NCI-H2227 (cell line): ENCODE data around the gene DPRX.

Experiments
- DNase-seq: peaks from one replicate; lab custom pipeline; 2025; ENCODE audit not compliant: unreplicated experiment; lab: John Stamatoyannopoulos, UW

DPRX gene, protein sequence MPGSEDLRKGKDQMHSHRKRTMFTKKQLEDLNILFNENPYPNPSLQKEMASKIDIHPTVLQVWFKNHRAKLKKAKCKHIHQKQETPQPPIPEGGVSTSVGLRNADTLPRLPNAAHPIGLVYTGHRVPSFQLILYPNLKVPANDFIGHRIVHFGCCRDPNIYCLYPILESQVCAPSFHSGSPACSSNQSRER

DNA sequence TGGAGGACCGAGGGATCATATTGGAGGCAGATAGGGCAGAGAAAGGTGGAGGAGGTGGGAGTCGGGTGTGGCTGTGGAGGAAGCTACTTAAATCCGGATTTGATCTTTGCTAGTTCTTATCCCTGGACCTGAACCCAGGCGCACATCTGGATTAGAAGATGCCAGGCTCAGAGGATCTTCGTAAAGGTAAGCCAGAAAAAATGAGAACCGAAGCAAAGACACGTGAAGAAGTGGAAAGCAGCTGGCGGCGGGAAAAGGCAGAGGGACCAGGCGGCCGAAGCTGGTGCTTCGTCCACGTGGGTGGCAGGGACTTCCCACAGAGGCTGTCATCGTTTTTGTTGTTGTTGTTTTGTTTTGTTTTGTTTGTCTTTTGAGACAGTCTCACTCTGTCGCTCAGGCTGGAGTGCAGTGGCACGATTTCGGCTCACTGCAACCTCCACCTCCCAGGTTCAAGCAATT lies at the start of gene DPRX:
Gene DPRX, plus strand, starts transcription at position 51 of the 459 bp plus-strand sequence. Its CDS starts 108 bp downstream, at position 159.
- DNase-seq, result no peak

DNA sequence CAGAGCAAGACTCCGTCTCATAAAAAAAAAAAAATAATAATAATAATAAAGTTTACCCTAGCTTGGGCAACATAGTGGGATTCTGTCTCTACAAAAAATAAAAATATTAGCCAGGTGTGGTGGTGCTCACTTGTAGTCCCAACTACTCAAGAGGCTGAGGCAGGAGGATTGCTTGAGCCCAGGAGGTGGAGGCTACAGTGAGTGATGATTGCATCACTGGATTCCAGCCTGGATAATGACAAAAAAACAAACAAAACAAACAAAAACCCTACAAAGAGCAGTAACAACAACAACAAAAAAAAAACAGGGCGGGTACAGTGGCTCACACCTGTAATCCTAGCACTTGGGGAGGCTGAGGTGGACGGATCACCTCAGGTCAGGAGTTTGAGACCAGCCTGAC lies 48.6 kb upstream of the DPRX start:
- DNase-seq, result no peak

- no peak for DNase-seq
Measured at GRCh38 chr19:53586277-53586691, 45.5 kb upstream of the DPRX start.

DNA sequence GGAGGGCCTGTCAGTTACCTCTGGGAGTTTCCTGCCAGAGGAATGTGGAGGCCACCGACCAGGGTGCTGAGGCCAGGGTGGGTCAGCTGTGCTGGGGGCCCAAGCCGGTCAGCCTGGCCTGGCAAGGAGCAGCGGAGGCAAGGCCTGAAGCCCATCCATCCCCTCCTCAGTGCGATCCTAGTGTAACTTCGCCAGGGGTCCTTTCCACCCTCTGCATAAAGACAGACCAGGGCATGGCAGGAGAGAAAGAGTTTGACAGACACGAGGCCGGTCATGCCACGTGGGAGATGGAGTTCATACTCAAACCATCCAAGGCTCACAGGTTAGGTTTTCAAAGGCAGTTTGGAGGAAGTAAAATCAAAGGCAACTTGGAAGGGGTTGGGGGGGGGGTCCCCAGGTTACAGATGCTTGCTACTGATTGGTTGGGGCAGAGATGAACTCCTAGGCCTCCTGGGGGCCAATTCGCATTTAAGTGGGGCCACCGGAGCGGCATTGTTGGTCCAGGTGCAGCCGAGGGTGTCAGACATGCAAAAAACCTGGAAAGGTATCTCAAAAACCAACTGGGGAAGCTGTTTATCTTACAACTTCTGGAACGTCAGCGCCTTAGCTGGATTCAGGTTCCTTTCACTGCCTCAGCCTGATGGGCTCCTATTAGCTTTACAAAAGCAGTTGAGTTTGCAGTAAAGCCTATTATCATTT lies 36.8 kb upstream of the DPRX start:
- no peak for DNase-seq

DNA sequence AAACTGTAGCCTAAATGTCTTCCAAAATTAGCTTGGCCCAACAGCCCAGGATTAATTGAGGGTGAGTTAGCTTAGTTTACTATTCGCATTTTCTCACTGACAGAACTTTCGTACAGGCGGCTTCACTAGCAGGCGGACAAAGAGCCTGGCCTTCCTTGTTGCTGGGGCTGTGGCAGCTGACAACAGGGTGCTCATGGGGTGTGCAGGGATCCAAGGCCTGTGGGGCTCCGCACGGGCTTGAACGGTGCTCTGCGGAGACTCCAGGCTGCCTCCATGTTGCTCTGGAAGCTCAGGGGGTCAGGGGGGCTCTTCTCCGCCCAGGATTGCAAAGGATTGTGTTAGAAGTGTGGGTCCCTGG lies 36.3 kb upstream of the DPRX start:
- no peak for DNase-seq

GRCh38 chr19:53596056-53596455 lies 35.7 kb upstream of the DPRX start:
- DNase-seq, result no peak

DNA sequence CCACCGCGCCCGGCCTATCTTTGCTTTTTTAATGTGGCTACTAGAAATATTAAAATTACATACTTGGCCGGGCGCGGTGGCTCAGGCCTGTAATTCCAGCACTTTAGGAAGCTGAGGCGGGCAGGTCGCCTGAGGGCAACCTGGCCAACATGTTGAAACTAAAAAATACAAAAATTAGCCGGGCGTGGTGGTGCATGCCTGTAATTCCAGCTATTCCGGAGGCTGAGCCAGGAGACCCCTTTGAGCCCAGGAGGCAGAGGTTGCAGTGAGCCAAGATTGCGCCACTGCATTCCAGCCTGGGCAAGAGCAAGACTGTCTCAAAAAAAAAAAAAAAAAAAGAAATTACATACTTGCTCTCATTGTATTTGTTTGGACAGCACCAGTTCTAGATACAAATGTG lies 34.8 kb upstream of the DPRX start:
- no peak for DNase-seq

DNA sequence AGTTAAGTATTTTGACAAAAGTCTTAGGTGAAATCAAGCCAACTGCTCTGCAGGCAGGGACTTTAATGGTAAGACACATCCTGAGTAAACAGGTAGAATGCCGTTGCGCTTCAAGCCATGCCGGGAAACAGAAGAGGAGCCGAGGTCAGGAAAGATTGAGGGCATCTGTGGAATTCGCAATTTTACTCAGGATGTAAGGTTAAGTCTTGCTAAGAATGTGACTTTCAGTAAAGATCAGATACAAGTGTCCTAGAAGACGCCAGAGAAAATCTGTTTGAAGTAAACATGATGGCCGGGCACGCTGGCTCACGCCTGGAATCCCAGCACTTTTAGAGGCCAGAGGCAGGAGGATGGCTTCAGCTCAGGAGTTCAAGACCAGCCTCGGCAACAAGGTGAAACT lies 33.4 kb upstream of the DPRX start:
- no peak for DNase-seq

GRCh38 chr19:53600217-53600616 lies 31.6 kb upstream of the DPRX start:
- no peak for DNase-seq

DNA sequence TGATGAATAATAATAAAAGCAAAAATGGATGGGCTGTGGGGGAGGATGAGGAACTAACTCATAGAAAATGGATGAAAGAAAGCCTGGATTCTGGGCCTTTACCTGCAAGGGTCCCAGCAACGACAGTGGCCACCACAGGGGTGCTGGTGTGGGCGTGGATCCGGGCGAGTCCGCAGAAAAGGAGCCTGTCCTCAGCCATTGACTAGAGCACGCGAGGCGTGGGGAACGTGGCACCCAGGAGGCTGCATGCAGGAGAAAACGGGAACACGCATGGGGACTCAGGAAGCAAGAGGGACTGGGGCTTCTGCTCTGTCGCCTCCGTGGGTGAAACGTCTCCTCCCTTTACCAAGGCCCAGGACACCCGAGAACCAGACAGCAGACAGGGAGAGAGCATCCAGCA lies 25.8 kb upstream of the DPRX start:
- DNase-seq, result no peak

DNA sequence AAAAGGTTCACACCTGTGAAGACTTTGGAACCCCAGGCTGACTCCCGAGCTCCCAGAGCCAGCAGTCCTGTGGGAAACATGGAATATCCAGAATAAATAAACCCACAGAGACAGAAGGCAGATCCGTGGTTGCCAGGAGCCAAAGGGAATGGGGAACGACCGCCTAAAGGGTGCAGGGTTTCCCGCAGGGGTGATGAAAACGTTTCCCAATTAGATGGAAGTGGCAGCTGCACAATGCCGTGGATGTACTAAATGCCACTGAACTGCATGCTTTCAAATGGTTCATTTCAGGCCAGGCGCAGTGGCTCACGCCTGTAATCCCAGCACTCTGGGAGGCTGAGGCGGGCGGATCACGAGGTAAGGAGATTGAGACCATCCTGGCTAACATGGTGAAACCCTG lies 23.4 kb upstream of the DPRX start:
- no peak for DNase-seq

GRCh38 chr19:53612762-53613526 lies 18.9 kb upstream of the DPRX start:
- DNase-seq, result no peak

- no peak for DNase-seq
Measured at GRCh38 chr19:53621885-53622740, 9.7 kb upstream of the DPRX start.

DNA sequence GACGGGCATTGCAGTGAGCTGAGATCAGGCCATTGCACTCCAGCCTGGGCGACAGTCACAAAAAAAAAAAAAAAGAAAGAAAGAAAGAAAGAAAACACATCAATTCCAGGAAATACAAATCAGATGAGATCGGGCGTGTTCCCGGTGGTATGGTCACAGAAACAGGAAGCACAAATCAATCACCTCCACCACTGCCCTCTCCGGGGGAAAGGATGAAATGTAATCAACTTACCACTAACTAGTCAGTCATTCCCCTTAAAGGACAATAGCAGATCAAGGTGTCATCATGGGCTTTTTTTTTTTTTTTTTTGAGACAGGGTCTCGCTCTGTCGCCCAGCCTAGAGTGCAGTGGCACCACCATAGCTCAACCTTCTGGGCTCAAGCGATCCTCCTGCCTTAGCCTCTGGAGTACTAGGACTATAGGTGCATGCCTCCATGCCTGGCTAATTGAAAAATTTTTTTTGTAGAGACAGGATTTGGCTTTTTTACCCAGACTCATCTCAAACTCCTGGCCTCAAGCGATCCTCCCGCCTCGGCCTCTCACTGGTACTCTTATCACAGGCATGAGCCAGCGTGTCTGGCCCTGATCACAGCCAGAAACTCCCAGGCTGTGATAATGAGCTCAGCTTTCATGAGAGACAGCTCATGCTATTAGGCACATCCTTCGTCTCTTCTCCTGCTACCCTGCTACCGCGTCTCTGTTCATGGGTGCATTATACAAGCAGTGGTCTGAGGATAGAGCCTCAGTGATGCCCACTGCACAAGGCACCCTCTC lies 6.8 kb upstream of the DPRX start:
- DNase-seq, result no peak

DNA sequence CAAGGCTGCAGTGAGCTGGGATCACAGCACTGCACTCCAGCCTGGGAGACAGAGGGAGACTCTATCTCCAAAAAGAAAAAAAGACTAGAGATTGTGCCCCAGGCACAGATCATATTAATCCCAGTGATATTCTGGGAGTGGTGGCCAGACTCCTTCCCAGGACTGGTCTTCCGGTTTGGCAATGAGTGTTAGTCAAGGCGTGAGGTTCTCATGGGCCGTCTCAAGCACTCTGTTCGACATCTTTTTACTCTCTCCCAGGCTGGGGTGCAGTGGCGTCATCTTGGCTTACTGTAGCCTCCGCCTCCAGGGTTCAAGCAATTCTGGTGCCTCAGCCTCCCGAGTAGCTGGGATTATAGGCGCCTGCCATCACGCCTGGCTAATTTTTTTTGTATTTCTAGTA lies 5.3 kb upstream of the DPRX start:
- DNase-seq, result no peak

- DNase-seq, result no peak
Measured at GRCh38 chr19:53626976-53627375, 4.8 kb upstream of the DPRX start.

- DNase-seq, result no peak
Measured at GRCh38 chr19:53634768-53635167, 3.0 kb downstream of the DPRX start.

- DNase-seq, result no peak
Measured at GRCh38 chr19:53639471-53639870, 7.7 kb downstream of the DPRX start.

GRCh38 chr19:53642381-53643099 lies 10.7 kb downstream of the DPRX start:
- no peak for DNase-seq
